ENCODE results near the gene ASB11. TPM values are rescaled to one million over a fixed set of nuclear protein-coding genes. Genes with fewer than 3 reads are reported as not detected.

The ASB11 gene
- polyA plus RNA-seq, 3 donors, result not detected

GRCh38 chrX:15298201-15298600 lies 17.2 kb downstream of the ASB11 start:
- H3K36me3 ChIP-seq (replicated peaks in 1 of 2; ENCODE audit: control insufficient read depth in 1 of 2, insufficient read depth in 2 of 2, low read length in 2 of 2), result no peaks in the 10 kb centered on the region
- H3K4me2 ChIP-seq (replicated peaks; ENCODE audit: extremely low read depth, low read length, poor library complexity, severe bottlenecking), result no peak overlapping the region
- H3K27ac ChIP-seq (ENCODE audit: low read depth in 1 of 2, low read length in 2 of 2), result no peak overlapping the region
- no peak overlapping the region for H3K9ac ChIP-seq (ENCODE audit: insufficient read depth, low read length, poor library complexity, severe bottlenecking)
- WGBS (ENCODE audit: insufficient coverage), result 6% methylated on average over 2 of the region's 2 CpGs
- Mint-ChIP-seq H3K4me3 (peak overlapping the region in 1 of 2 donors; percentile 62), H3K27ac (peak overlapping the region in 5 of 7 donors; percentile 4 to 75 (median 60)), H3K4me1 (peaks cover 29% of the 10 kb centered on the region), H3K27me3 (ENCODE audit: low read depth in 3 of 3) (peaks cover 0 to 14% (median 0%) of the 10 kb centered on the region in 3 donors), H3K9me3 (peaks cover 0 to 1% (median 0%) of the 10 kb centered on the region in 7 donors), H3K36me3 (no peaks in the 10 kb centered on the region)
- intact Hi-C loops (cut with micrococcal nuclease), result no loop called here
- H3K4me3 ChIP-seq (replicated peaks in 1 of 3; ENCODE audit: low read depth in 2 of 3, low read length in 3 of 3), result no peak overlapping the region
- H3K9me3 ChIP-seq (replicated peaks in 1 of 2; ENCODE audit: control insufficient read depth in 1 of 2, insufficient read depth in 1 of 2, low read length in 2 of 2), result no peaks in the 10 kb centered on the region
- DNase-seq, result no peak
- no peak for TF ChIP-seq CTCF (IDR thresholded peaks at IDR 0.05)
- peak overlapping the region; percentile 40 for H2AFZ ChIP-seq (ENCODE audit: insufficient read depth, low read depth, low read length, poor library complexity, severe bottlenecking)
- no peaks in the 10 kb centered on the region for H4K20me1 ChIP-seq (ENCODE audit: insufficient read depth, low read length)
- peaks cover 24 to 26% of the 10 kb centered on the region in 2 donors for H3K4me1 ChIP-seq (ENCODE audit: control insufficient read depth in 1 of 2, insufficient read depth in 2 of 2, low read length in 2 of 2)
- no peaks in the 10 kb centered on the region for H3K79me2 ChIP-seq (ENCODE audit: insufficient read depth, low read length)
- H3K27me3 ChIP-seq (ENCODE audit: control insufficient read depth in 2 of 2, insufficient read depth in 2 of 2, low read length in 2 of 2), result peaks cover 0 to 3% of the 10 kb centered on the region in 2 donors

GRCh38 chrX:15293451-15293850 lies 22.0 kb downstream of the ASB11 start:
- Mint-ChIP-seq H3K27ac (no peak overlapping the region), H3K36me3 (no peaks in the 10 kb centered on the region), H3K4me1 (peaks cover 9% of the 10 kb centered on the region), H3K9me3 (peaks cover 0 to 1% (median 0%) of the 10 kb centered on the region in 7 donors), H3K27me3 (ENCODE audit: low read depth in 3 of 3) (peaks cover 0 to 13% (median 0%) of the 10 kb centered on the region in 3 donors), H3K4me3 (no peak overlapping the region)
- Histone ChIP-seq H3K9ac (ENCODE audit: insufficient read depth, low read length, poor library complexity, severe bottlenecking) (no peak overlapping the region), H3K4me3 (replicated peaks in 1 of 3; ENCODE audit: low read depth in 2 of 3, low read length in 3 of 3) (no peak overlapping the region), H3K27ac (ENCODE audit: low read depth in 1 of 2, low read length in 2 of 2) (no peak overlapping the region), H3K9me3 (replicated peaks in 1 of 2; ENCODE audit: control insufficient read depth in 1 of 2, insufficient read depth in 1 of 2, low read length in 2 of 2) (no peaks in the 10 kb centered on the region), H3K79me2 (ENCODE audit: insufficient read depth, low read length) (no peaks in the 10 kb centered on the region), H4K20me1 (ENCODE audit: insufficient read depth, low read length) (no peaks in the 10 kb centered on the region), H3K27me3 (ENCODE audit: control insufficient read depth in 2 of 2, insufficient read depth in 2 of 2, low read length in 2 of 2) (peaks cover 0 to 5% of the 10 kb centered on the region in 2 donors), H3K36me3 (replicated peaks in 1 of 2; ENCODE audit: control insufficient read depth in 1 of 2, insufficient read depth in 2 of 2, low read length in 2 of 2) (no peaks in the 10 kb centered on the region), H2AFZ (ENCODE audit: insufficient read depth, low read depth, low read length, poor library complexity, severe bottlenecking) (no peak overlapping the region), H3K4me1 (ENCODE audit: control insufficient read depth in 1 of 2, insufficient read depth in 2 of 2, low read length in 2 of 2) (peaks cover 8 to 9% of the 10 kb centered on the region in 2 donors), H3K4me2 (replicated peaks; ENCODE audit: extremely low read depth, low read length, poor library complexity, severe bottlenecking) (no peak overlapping the region)
- intact Hi-C loops (cut with micrococcal nuclease), result no loop called here
- WGBS (ENCODE audit: insufficient coverage), result no CpG with 5 or more reads among the region's 2 CpGs
- no peak for TF ChIP-seq CTCF (IDR thresholded peaks at IDR 0.05)
- DNase-seq, result no peak
